Loucy (cell line): ENCODE measurements around the gene TMEM95.

ENCODE experiments used
- H2AFZ ChIP-seq: fragments of 200-600 bp; sonication (generic); 2 replicates; pipeline ENCODE4 v1.6.0; 2016; ENCODE audit warnings: antibody characterized with exemption, mild to moderate bottlenecking, low read length, moderate library complexity
- H3F3A ChIP-seq: fragments of 200-600 bp; 2 replicates; pipeline ENCODE4 v1.6.0; 2016; ENCODE audit warnings: antibody characterized with exemption, low read depth, mild to moderate bottlenecking
- H3K27me3 ChIP-seq: fragments of 200-600 bp; sonication (generic); 2 replicates; pipeline ENCODE4 v1.6.1; 2014; ENCODE audit warnings: low read length, mild to moderate bottlenecking; ENCODE audit not compliant: insufficient read depth, poor library complexity, severe bottlenecking
- H3K36me3 ChIP-seq: fragments of 200-600 bp; sonication (generic); 2 replicates; pipeline ENCODE4 v1.6.1; 2016; ENCODE audit warnings: low read length; ENCODE audit not compliant: insufficient read depth
- H3K4me1 ChIP-seq: fragments of 200-600 bp; sonication (generic); 2 replicates; pipeline ENCODE4 v1.5.1; 2014; ENCODE audit warnings: low read length, mild to moderate bottlenecking; ENCODE audit not compliant: insufficient read depth, poor library complexity, severe bottlenecking
- H3K4me2 ChIP-seq: fragments of 200-600 bp; sonication (generic); 2 replicates; pipeline ENCODE4 v1.6.0; 2014; ENCODE audit warnings: antibody characterized with exemption, low read length, low read depth, mild to moderate bottlenecking; ENCODE audit not compliant: poor library complexity, severe bottlenecking
- H3K4me3 ChIP-seq: fragments of 200-600 bp; sonication (generic); 2 replicates; pipeline ENCODE4 v1.5.1; 2014; ENCODE audit warnings: low read length, mild to moderate bottlenecking, mixed read lengths; ENCODE audit not compliant: poor library complexity, severe bottlenecking
- H3K79me2 ChIP-seq: fragments of 200-600 bp; sonication (generic); 2 replicates; pipeline ENCODE4 v1.6.1; 2014; ENCODE audit warnings: low read length; ENCODE audit not compliant: insufficient read depth
- H3K9ac ChIP-seq: fragments of 200-600 bp; sonication (generic); 2 replicates; pipeline ENCODE4 v1.6.0; 2014; ENCODE audit warnings: mild to moderate bottlenecking, low read depth, low read length, moderate library complexity; ENCODE audit not compliant: poor library complexity, severe bottlenecking
- H3K9me2 ChIP-seq: fragments of 200-600 bp; sonication (generic); replicated peaks from 2 replicates; pipeline ENCODE4 v1.6.1; 2016; ENCODE audit warnings: low read depth, low read length, mixed read lengths
- H3K9me3 ChIP-seq: fragments of 200-600 bp; sonication (generic); 2 replicates; pipeline ENCODE4 v1.6.1; 2014; ENCODE audit warnings: mild to moderate bottlenecking, antibody characterized with exemption, low read length, low read depth; ENCODE audit not compliant: insufficient read depth
- H4K20me1 ChIP-seq: fragments of 200-600 bp; sonication (generic); 2 replicates; pipeline ENCODE4 v1.6.0; 2014; ENCODE audit warnings: antibody characterized with exemption, low read length, mild to moderate bottlenecking; ENCODE audit not compliant: insufficient read depth, poor library complexity, severe bottlenecking
- CTCF ChIP-seq: fragments of 200-600 bp; sonication (generic); conservative IDR thresholded peaks from 2 replicates; pipeline ENCODE4 v1.5.1; 2014; ENCODE audit warnings: mild to moderate bottlenecking, antibody characterized with exemption, low read length
- EZH2phosphoT487 ChIP-seq: fragments of 200-600 bp; IDR thresholded peaks from 2 replicates; pipeline ENCODE4 v1.6.1; 2018; ENCODE audit warnings: antibody characterized with exemption, mild to moderate bottlenecking, moderate library complexity, borderline replicate concordance

TMEM95 gene

GRCh38 chr17:7369825-7370224 lies 14.9 kb downstream of the TMEM95 start:
- H3K79me2 ChIP-seq, result no peaks in the 10 kb centered on the region
- no peaks in the 10 kb centered on the region for H3K36me3 ChIP-seq

GRCh38 chr17:7370853-7371252 lies 15.9 kb downstream of the TMEM95 start:
- TF ChIP-seq CTCF (no peak), EZH2phosphoT487 (no peak)
- H3K4me2 ChIP-seq, result no peak overlapping the region
- H3K79me2 ChIP-seq, result no peaks in the 10 kb centered on the region
- H3K9ac ChIP-seq, result no peak overlapping the region
- no peaks in the 10 kb centered on the region for H3K4me1 ChIP-seq
- H3K27me3 ChIP-seq, result no peaks in the 10 kb centered on the region
- no peaks in the 10 kb centered on the region for H4K20me1 ChIP-seq
- no peaks in the 10 kb centered on the region for H3F3A ChIP-seq
- H3K36me3 ChIP-seq, result no peaks in the 10 kb centered on the region
- no peaks in the 10 kb centered on the region for H3K9me3 ChIP-seq
- H2AFZ ChIP-seq, result no peak overlapping the region
- no peaks in the 10 kb centered on the region for H3K9me2 ChIP-seq
- no peak overlapping the region for H3K4me3 ChIP-seq

More at GRCh38 chr17:7369825-7370224, 14.9 kb downstream of the TMEM95 start:
- no peak overlapping the region for H3K4me3 ChIP-seq
- no peaks in the 10 kb centered on the region for H3K9me3 ChIP-seq
- H3K27me3 ChIP-seq, result no peaks in the 10 kb centered on the region
- no peaks in the 10 kb centered on the region for H3F3A ChIP-seq
- no peak overlapping the region for H2AFZ ChIP-seq
- H3K9me2 ChIP-seq, result no peaks in the 10 kb centered on the region
- no peak for TF ChIP-seq CTCF
- no peaks in the 10 kb centered on the region for H3K4me1 ChIP-seq
- no peaks in the 10 kb centered on the region for H4K20me1 ChIP-seq
- H3K9ac ChIP-seq, result no peak overlapping the region
- no peak overlapping the region for H3K4me2 ChIP-seq

GRCh38 chr17:7374353-7374752 lies 19.4 kb downstream of the TMEM95 start:
- TF ChIP-seq CTCF, result no peak
- TF ChIP-seq EZH2phosphoT487, result no peak
- Histone ChIP-seq H3K9me2 (no peaks in the 10 kb centered on the region), H3K9me3 (no peaks in the 10 kb centered on the region), H2AFZ (no peak overlapping the region), H3K4me1 (no peaks in the 10 kb centered on the region), H3K4me3 (no peak overlapping the region), H3K79me2 (no peaks in the 10 kb centered on the region), H4K20me1 (no peaks in the 10 kb centered on the region), H3K4me2 (no peak overlapping the region), H3K36me3 (no peaks in the 10 kb centered on the region), H3F3A (no peaks in the 10 kb centered on the region), H3K27me3 (no peaks in the 10 kb centered on the region), H3K9ac (no peak overlapping the region)
